ENCODE measurements around the gene CBLB. TPM values are rescaled to one million over a fixed set of nuclear protein-coding genes. Genes with fewer than 3 reads are reported as not detected.

CBLB gene
- total RNA-seq, 1 donor from 2014 or later, result 45.9 TPM

DNA sequence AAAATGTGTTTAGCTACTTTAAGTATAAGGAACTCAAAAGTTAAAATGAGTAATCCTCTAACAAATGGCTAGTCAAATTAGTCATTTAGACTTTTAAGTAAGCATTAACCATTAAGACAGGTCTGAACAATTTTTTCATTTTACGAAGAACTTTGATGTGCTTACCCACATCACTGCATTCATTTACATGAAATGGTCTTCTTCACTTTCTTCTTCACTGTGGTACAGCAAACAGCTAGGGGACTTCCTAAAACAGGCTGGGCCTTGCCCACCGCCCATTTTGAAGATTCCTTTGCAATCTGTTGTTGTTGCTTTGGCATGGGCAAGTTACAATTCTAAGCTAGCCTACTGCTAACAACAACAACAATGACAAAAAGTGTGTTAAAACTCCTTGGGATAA is 67.4 kb downstream of the CBLB start:
- Mint-ChIP-seq H3K9me3 (ENCODE audit: unreplicated experiment) (peaks cover under 1% of the 10 kb centered on the region), H3K27ac (ENCODE audit: unreplicated experiment) (no peak overlapping the region), H3K4me3 (ENCODE audit: unreplicated experiment) (no peak overlapping the region), H3K4me1 (ENCODE audit: low read depth, unreplicated experiment) (peaks cover 24% of the 10 kb centered on the region), H3K27me3 (ENCODE audit: low read depth, unreplicated experiment) (no peaks in the 10 kb centered on the region), H3K36me3 (ENCODE audit: low read depth, unreplicated experiment) (peaks cover 1% of the 10 kb centered on the region)
- Histone ChIP-seq H3K79me2 (ENCODE audit: insufficient read depth, low read length) (peaks cover 69% of the 10 kb centered on the region), H3K27me3 (ENCODE audit: insufficient read depth, low read length) (no peaks in the 10 kb centered on the region), H3K4me3 (ENCODE audit: insufficient read depth, low read depth, low read length) (no peak overlapping the region), H3K9me3 (ENCODE audit: insufficient read depth, low read depth, low read length) (no peaks in the 10 kb centered on the region), H3K4me1 (ENCODE audit: insufficient read depth, low read length) (peaks cover 6% of the 10 kb centered on the region), H3K36me3 (ENCODE audit: insufficient read depth, low read length) (no peaks in the 10 kb centered on the region), H2AFZ (ENCODE audit: low read depth, low read length) (no peak overlapping the region), H4K20me1 (ENCODE audit: insufficient read depth, low read length) (peaks cover 10% of the 10 kb centered on the region), H3K4me2 (ENCODE audit: low read length) (no peak overlapping the region), H3K9ac (ENCODE audit: low read length) (no peak overlapping the region), H3K27ac (ENCODE audit: low read depth, low read length) (no peak overlapping the region)
- TF ChIP-seq, protein P1, sequence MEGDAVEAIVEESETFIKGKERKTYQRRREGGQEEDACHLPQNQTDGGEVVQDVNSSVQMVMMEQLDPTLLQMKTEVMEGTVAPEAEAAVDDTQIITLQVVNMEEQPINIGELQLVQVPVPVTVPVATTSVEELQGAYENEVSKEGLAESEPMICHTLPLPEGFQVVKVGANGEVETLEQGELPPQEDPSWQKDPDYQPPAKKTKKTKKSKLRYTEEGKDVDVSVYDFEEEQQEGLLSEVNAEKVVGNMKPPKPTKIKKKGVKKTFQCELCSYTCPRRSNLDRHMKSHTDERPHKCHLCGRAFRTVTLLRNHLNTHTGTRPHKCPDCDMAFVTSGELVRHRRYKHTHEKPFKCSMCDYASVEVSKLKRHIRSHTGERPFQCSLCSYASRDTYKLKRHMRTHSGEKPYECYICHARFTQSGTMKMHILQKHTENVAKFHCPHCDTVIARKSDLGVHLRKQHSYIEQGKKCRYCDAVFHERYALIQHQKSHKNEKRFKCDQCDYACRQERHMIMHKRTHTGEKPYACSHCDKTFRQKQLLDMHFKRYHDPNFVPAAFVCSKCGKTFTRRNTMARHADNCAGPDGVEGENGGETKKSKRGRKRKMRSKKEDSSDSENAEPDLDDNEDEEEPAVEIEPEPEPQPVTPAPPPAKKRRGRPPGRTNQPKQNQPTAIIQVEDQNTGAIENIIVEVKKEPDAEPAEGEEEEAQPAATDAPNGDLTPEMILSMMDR (IDR thresholded peaks at IDR 0.05; ENCODE audit: insufficient read depth, low read depth, low read length), result no peak
- TF ChIP-seq EZH2 (IDR thresholded peaks at IDR 0.05; ENCODE audit: insufficient read depth, low read length), result no peak
- DNase-seq (ENCODE audit: low read depth), result peak; percentile 36
- FAIRE-seq, result no peak

DNA sequence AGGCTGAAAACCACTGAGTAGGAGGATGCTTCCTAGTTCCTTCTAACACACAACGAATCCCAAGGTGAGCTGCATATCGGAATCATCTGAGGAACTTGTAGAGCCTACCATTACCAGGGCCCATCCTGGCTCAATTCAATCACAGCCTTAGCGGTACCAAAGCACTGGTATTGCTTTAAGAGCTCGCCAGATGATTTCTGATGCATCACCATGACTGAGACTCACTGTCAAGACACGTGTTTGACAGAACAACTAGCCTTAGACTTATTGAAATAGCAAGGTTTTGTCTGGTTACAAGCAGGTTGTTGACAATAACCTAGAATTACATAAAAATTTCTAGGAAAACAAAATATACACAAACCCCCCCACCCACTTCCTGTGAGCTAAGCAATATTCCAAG is 68.5 kb downstream of the CBLB start:
- TF ChIP-seq, protein P1 (IDR thresholded peaks at IDR 0.05; ENCODE audit: insufficient read depth, low read depth, low read length), result no peak
- no peak for TF ChIP-seq EZH2 (IDR thresholded peaks at IDR 0.05; ENCODE audit: insufficient read depth, low read length)
- peaks cover 76% of the 10 kb centered on the region for H3K79me2 ChIP-seq (ENCODE audit: insufficient read depth, low read length)
- no peak overlapping the region for H3K4me2 ChIP-seq (ENCODE audit: low read length)
- Mint-ChIP-seq H3K36me3 (ENCODE audit: low read depth, unreplicated experiment) (peaks cover 5% of the 10 kb centered on the region), H3K27me3 (ENCODE audit: low read depth, unreplicated experiment) (no peaks in the 10 kb centered on the region), H3K4me3 (ENCODE audit: unreplicated experiment) (no peak overlapping the region), H3K9me3 (ENCODE audit: unreplicated experiment) (peaks cover 3% of the 10 kb centered on the region), H3K4me1 (ENCODE audit: low read depth, unreplicated experiment) (peaks cover 16% of the 10 kb centered on the region), H3K27ac (ENCODE audit: unreplicated experiment) (no peak overlapping the region)
- H2AFZ ChIP-seq (ENCODE audit: low read depth, low read length), result no peak overlapping the region
- H3K9me3 ChIP-seq (ENCODE audit: insufficient read depth, low read depth, low read length), result no peaks in the 10 kb centered on the region
- peaks cover 5% of the 10 kb centered on the region for H3K4me1 ChIP-seq (ENCODE audit: insufficient read depth, low read length)
- H3K4me3 ChIP-seq (ENCODE audit: insufficient read depth, low read depth, low read length), result no peak overlapping the region
- peaks cover 12% of the 10 kb centered on the region for H4K20me1 ChIP-seq (ENCODE audit: insufficient read depth, low read length)
- FAIRE-seq, result peak; percentile 17
- no peaks in the 10 kb centered on the region for H3K27me3 ChIP-seq (ENCODE audit: insufficient read depth, low read length)
- H3K36me3 ChIP-seq (ENCODE audit: insufficient read depth, low read length), result no peaks in the 10 kb centered on the region
- DNase-seq (ENCODE audit: low read depth), result no peak
- no peak overlapping the region for H3K9ac ChIP-seq (ENCODE audit: low read length)
- no peak overlapping the region for H3K27ac ChIP-seq (ENCODE audit: low read depth, low read length)

DNA sequence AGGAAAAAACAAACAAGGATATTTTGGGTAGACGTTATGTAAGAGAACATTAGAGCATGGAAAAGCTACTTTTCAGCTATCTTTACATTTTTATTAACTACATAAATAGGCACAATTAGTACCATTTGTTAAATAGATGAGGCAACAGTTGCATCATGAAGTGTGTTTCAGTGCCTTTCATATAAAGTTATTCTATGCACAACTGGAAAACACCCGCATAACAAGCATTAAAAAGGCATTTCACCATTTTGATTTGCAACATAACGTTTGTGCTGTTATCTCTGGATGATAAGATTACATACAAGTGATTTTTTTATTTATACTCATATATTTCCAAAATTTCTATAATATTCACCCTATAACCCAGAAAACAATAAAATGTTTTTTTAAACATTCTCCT is 69.5 kb downstream of the CBLB start:
- peaks cover 3% of the 10 kb centered on the region for H3K9me3 Mint-ChIP-seq (ENCODE audit: unreplicated experiment)
- no peaks in the 10 kb centered on the region for H3K9me3 ChIP-seq (ENCODE audit: insufficient read depth, low read depth, low read length)
- no peak for TF ChIP-seq EZH2 (IDR thresholded peaks at IDR 0.05; ENCODE audit: insufficient read depth, low read length)
- TF ChIP-seq, protein P1 (IDR thresholded peaks at IDR 0.05; ENCODE audit: insufficient read depth, low read depth, low read length), result no peak
- H3K27me3 ChIP-seq (ENCODE audit: insufficient read depth, low read length), result no peaks in the 10 kb centered on the region
- H3K79me2 ChIP-seq (ENCODE audit: insufficient read depth, low read length), result peaks cover 79% of the 10 kb centered on the region
- no peak overlapping the region for H3K27ac Mint-ChIP-seq (ENCODE audit: unreplicated experiment)
- no peaks in the 10 kb centered on the region for H3K27me3 Mint-ChIP-seq (ENCODE audit: low read depth, unreplicated experiment)
- FAIRE-seq, result no peak
- peaks cover 12% of the 10 kb centered on the region for H4K20me1 ChIP-seq (ENCODE audit: insufficient read depth, low read length)
- peaks cover 16% of the 10 kb centered on the region for H3K4me1 Mint-ChIP-seq (ENCODE audit: low read depth, unreplicated experiment)
- peaks cover 5% of the 10 kb centered on the region for H3K4me1 ChIP-seq (ENCODE audit: insufficient read depth, low read length)
- H3K27ac ChIP-seq (ENCODE audit: low read depth, low read length), result no peak overlapping the region
- H3K4me2 ChIP-seq (ENCODE audit: low read length), result no peak overlapping the region
- H3K36me3 ChIP-seq (ENCODE audit: insufficient read depth, low read length), result no peaks in the 10 kb centered on the region
- peaks cover 5% of the 10 kb centered on the region for H3K36me3 Mint-ChIP-seq (ENCODE audit: low read depth, unreplicated experiment)
- H2AFZ ChIP-seq (ENCODE audit: low read depth, low read length), result no peak overlapping the region
- H3K9ac ChIP-seq (ENCODE audit: low read length), result no peak overlapping the region
- H3K4me3 ChIP-seq (ENCODE audit: insufficient read depth, low read depth, low read length), result no peak overlapping the region
- H3K4me3 Mint-ChIP-seq (ENCODE audit: unreplicated experiment), result no peak overlapping the region
- no peak for DNase-seq (ENCODE audit: low read depth)

Data from astrocyte (in vitro differentiated cells and primary cell).